Mesenchymal stem cell (in vitro differentiated cells and primary cell): ENCODE measurements around the gene TLK2.

Experiments used
- DNase-seq: peaks from one replicate; pipeline ENCODE4 v3.0.0-alpha.2; 2013
- H2AFZ ChIP-seq: one replicate; pipeline ENCODE4 v1.6.1; 2013; ENCODE audit warnings: low read depth, mild to moderate bottlenecking, control low read depth, inconsistent platforms, low read length, moderate library complexity
- H2AK5ac ChIP-seq: 2 replicates; pipeline ENCODE4 v1.6.1; 2013; ENCODE audit warnings: low read length, moderate library complexity, mild to moderate bottlenecking, inconsistent platforms; ENCODE audit not compliant: severe bottlenecking
- H2BK120ac ChIP-seq: one replicate; pipeline ENCODE4 v1.6.1; 2013; ENCODE audit warnings: low read depth, mild to moderate bottlenecking, inconsistent platforms, low read length, moderate library complexity
- H2BK12ac ChIP-seq, 2 experiments: one replicate each; pipeline ENCODE4 v1.6.1; 2013; ENCODE audit warnings: inconsistent platforms in 2 of 2, low read length in 2 of 2, mild to moderate bottlenecking in 2 of 2, moderate library complexity in 2 of 2, control low read depth in 1 of 2
- H2BK15ac ChIP-seq: one replicate; pipeline ENCODE4 v1.6.1; 2013; ENCODE audit warnings: mild to moderate bottlenecking, low read depth, inconsistent platforms; ENCODE audit not compliant: poor library complexity, severe bottlenecking
- H2BK5ac ChIP-seq: 2 replicates; pipeline ENCODE4 v1.6.1; 2013; ENCODE audit warnings: low read depth, mild to moderate bottlenecking, low read length, control low read depth, inconsistent platforms; ENCODE audit not compliant: poor library complexity, severe bottlenecking
- H3K14ac ChIP-seq, 2 experiments: one replicate each; pipeline ENCODE4 v1.6.1; 2013; ENCODE audit warnings: inconsistent platforms in 2 of 2, low read length in 2 of 2, control low read depth in 1 of 2, mild to moderate bottlenecking in 1 of 2, moderate library complexity in 1 of 2
- H3K18ac ChIP-seq, 2 experiments: one replicate each; pipeline ENCODE4 v1.6.1; 2013; ENCODE audit warnings: inconsistent platforms in 2 of 2, low read length in 2 of 2, control low read depth in 1 of 2, low read depth in 1 of 2, mild to moderate bottlenecking in 1 of 2
- H3K23ac ChIP-seq, 2 experiments: one replicate each; pipeline ENCODE4 v1.6.1; 2013; ENCODE audit warnings: inconsistent platforms in 2 of 2, low read length in 2 of 2, mild to moderate bottlenecking in 2 of 2, moderate library complexity in 2 of 2, control low read depth in 1 of 2
- H3K27ac ChIP-seq: 2 replicates; pipeline ENCODE4 v1.5.1; 2013; ENCODE audit warnings: mild to moderate bottlenecking, moderate library complexity, low read length, control low read depth, inconsistent platforms; ENCODE audit not compliant: poor library complexity, severe bottlenecking
- H3K27me3 ChIP-seq, 2 experiments: 2 replicates each; pipeline versions ENCODE4 v1.6.1 to v1.7.0; 2013; ENCODE audit warnings: low read length in 2 of 2, mild to moderate bottlenecking in 2 of 2, moderate library complexity in 2 of 2, control low read depth in 1 of 2, inconsistent platforms in 1 of 2; ENCODE audit not compliant: control insufficient read depth in 1 of 2, insufficient read depth in 1 of 2
- H3K36me3 ChIP-seq, 2 experiments: 2 replicates each; pipeline versions ENCODE4 v1.6.1 to v1.7.0; 2013; ENCODE audit warnings: low read length in 2 of 2, control low read depth in 1 of 2, inconsistent platforms in 1 of 2, low read depth in 1 of 2, mild to moderate bottlenecking in 1 of 2; ENCODE audit not compliant: insufficient read depth in 2 of 2, control insufficient read depth in 1 of 2
- H3K4ac ChIP-seq, 2 experiments: one replicate each; pipeline ENCODE4 v1.6.1; 2013; ENCODE audit warnings: inconsistent platforms in 2 of 2, low read length in 2 of 2, mild to moderate bottlenecking in 2 of 2, moderate library complexity in 2 of 2, control low read depth in 1 of 2, low read depth in 1 of 2
- H3K4me1 ChIP-seq: 2 replicates; pipeline ENCODE4 v1.6.1; 2013; ENCODE audit warnings: low read depth, low read length, control low read depth; ENCODE audit not compliant: control insufficient read depth, insufficient read depth
- H3K4me2 ChIP-seq: 2 replicates; pipeline ENCODE4 v1.6.1; 2013; ENCODE audit warnings: low read length, mild to moderate bottlenecking, inconsistent platforms; ENCODE audit not compliant: poor library complexity, severe bottlenecking
- H3K4me3 ChIP-seq, 2 experiments: 2 replicates each; pipeline versions ENCODE4 v1.5.1 to v1.7.0; 2013; ENCODE audit warnings: low read length in 2 of 2, mild to moderate bottlenecking in 2 of 2, control low read depth in 1 of 2, low read depth in 1 of 2; ENCODE audit not compliant: insufficient read depth in 1 of 2
- H3K79me1 ChIP-seq: replicated peaks from 2 replicates; pipeline ENCODE4 v1.6.1; 2013; ENCODE audit warnings: mild to moderate bottlenecking, control low read depth, low read length, inconsistent platforms; ENCODE audit not compliant: poor library complexity, severe bottlenecking
- H3K9ac ChIP-seq: 2 replicates; pipeline ENCODE4 v1.7.0; 2013; ENCODE audit warnings: mild to moderate bottlenecking, low read length, moderate library complexity
- H3K9me3 ChIP-seq: 2 replicates; pipeline ENCODE4 v1.7.0; 2013; ENCODE audit warnings: mild to moderate bottlenecking, low read length; ENCODE audit not compliant: control insufficient read depth
- H4K8ac ChIP-seq: one replicate; pipeline ENCODE4 v1.6.1; 2013; ENCODE audit warnings: inconsistent platforms, mild to moderate bottlenecking, low read length, moderate library complexity
- H4K91ac ChIP-seq: one replicate; pipeline ENCODE4 v1.6.1; 2013; ENCODE audit warnings: mild to moderate bottlenecking, low read length, inconsistent platforms
- WGBS: methylation state at CpG from one replicate; pipeline ENCODE4 v1.1.7; 2013; ENCODE audit warnings: mixed read lengths; 5-methylcytosine and 5-hydroxymethylcytosine counted together

The TLK2 gene

DNA sequence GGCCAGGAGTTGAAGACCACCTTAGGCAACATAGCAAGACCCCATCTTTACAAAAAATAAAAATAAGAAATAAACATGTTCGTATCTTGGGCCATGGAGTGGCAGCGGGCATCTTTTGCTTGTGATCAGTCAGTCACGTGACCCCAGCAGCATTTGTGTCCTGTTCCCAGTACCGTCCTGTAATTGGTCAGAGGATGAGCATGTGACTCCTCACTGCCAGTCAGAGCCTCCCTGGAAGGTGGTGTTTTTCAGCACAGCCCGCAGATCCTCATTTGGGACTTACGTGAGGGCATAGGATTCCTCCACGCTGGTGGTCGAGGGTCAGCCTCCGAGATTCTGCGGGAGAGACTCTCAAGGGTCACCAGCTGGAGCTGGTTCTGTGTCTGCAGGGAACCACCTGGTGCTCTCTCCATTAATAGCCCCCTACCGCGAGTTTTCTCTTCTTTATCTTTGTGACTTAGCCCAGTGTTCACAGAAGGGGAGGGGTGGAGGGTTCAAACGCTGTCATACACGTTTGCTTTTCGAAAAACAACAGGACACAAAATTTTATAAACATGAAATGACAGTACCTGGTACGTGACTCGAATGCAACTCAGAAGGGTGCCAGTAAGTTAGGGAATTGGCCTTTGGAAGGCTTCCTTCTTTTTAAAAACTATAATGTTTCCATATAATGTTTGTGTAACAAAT is 166.0 kb downstream of the TLK2 start:
- Histone ChIP-seq H2BK120ac (no peak overlapping the region), H3K27me3 (no peaks in the 10 kb centered on the region), H2AFZ (no peak overlapping the region), H2BK12ac (no peak overlapping the region), H3K79me1 (peaks cover 27% of the 10 kb centered on the region), H3K36me3 (peaks cover 19% of the 10 kb centered on the region in 2 experiments), H3K4ac (no peak overlapping the region), H3K23ac (no peak overlapping the region), H3K9ac (no peak overlapping the region), H2BK5ac (no peak overlapping the region), H3K4me3 (no peak overlapping the region), H4K8ac (no peak overlapping the region), H4K91ac (no peak overlapping the region), H3K27ac (no peak overlapping the region), H3K18ac (no peak overlapping the region), H2AK5ac (no peak overlapping the region), H3K9me3 (no peaks in the 10 kb centered on the region), H3K4me1 (peaks cover 10% of the 10 kb centered on the region), H3K4me2 (no peak overlapping the region), H2BK15ac (no peak overlapping the region), H3K14ac (no peak overlapping the region)
- 79% methylated on average over 13 of the region's 17 CpGs for WGBS
- DNase-seq = no peak

- Histone ChIP-seq H3K23ac (no peak overlapping the region), H3K27ac (no peak overlapping the region), H2AFZ (no peak overlapping the region), H3K79me1 (peaks cover 20% of the 10 kb centered on the region), H3K4me2 (no peak overlapping the region), H2AK5ac (no peak overlapping the region), H2BK120ac (no peak overlapping the region), H2BK15ac (peak overlapping the region; percentile 65), H3K18ac (peak overlapping the region in 1 of 2 experiments; percentile 14), H2BK12ac (no peak overlapping the region), H3K36me3 (peaks cover 18 to 19% of the 10 kb centered on the region in 2 experiments), H3K4me1 (peaks cover 22% of the 10 kb centered on the region), H3K4ac (no peak overlapping the region), H3K14ac (no peak overlapping the region), H3K4me3 (peak overlapping the region in 1 of 2 experiments; percentile 53), H3K9ac (peak overlapping the region; percentile 37), H4K91ac (no peak overlapping the region), H2BK5ac (no peak overlapping the region), H3K9me3 (no peaks in the 10 kb centered on the region), H3K27me3 (no peaks in the 10 kb centered on the region), H4K8ac (peak overlapping the region; percentile 27)
- no peak for DNase-seq
- 86% methylated on average over 15 of the region's 15 CpGs for WGBS
Measured at GRCh38 chr17:62648251-62648955, 169.8 kb downstream of the TLK2 start.

- Histone ChIP-seq H4K8ac (peak overlapping the region; percentile 55), H3K36me3 (peaks cover 18 to 19% of the 10 kb centered on the region in 2 experiments), H3K23ac (no peak overlapping the region), H3K27me3 (no peaks in the 10 kb centered on the region), H2BK12ac (no peak overlapping the region), H2BK15ac (no peak overlapping the region), H3K27ac (no peak overlapping the region), H3K4me3 (peak overlapping the region in 1 of 2 experiments; percentile 53), H3K79me1 (peaks cover 23% of the 10 kb centered on the region), H3K4ac (no peak overlapping the region), H3K9ac (peak overlapping the region; percentile 37), H2BK120ac (no peak overlapping the region), H3K14ac (no peak overlapping the region), H3K18ac (no peak overlapping the region), H3K9me3 (no peaks in the 10 kb centered on the region), H3K4me2 (no peak overlapping the region), H2AFZ (no peak overlapping the region), H3K4me1 (peaks cover 27% of the 10 kb centered on the region), H2BK5ac (no peak overlapping the region), H4K91ac (no peak overlapping the region), H2AK5ac (no peak overlapping the region)
- no peak for DNase-seq
- WGBS = 93% methylated on average over 6 of the region's 6 CpGs
Measured at GRCh38 chr17:62648956-62649294, 170.3 kb downstream of the TLK2 start.

GRCh38 chr17:62649570-62649969 is 170.9 kb downstream of the TLK2 start:
- Histone ChIP-seq H2BK15ac (no peak overlapping the region), H3K18ac (no peak overlapping the region), H3K9me3 (no peaks in the 10 kb centered on the region), H2BK12ac (no peak overlapping the region), H3K4ac (no peak overlapping the region), H2AFZ (no peak overlapping the region), H2AK5ac (no peak overlapping the region), H4K91ac (no peak overlapping the region), H3K4me2 (no peak overlapping the region), H3K27me3 (no peaks in the 10 kb centered on the region), H3K79me1 (peaks cover 22% of the 10 kb centered on the region), H3K9ac (no peak overlapping the region), H2BK5ac (no peak overlapping the region), H3K23ac (no peak overlapping the region), H4K8ac (no peak overlapping the region), H3K4me3 (no peak overlapping the region), H2BK120ac (no peak overlapping the region), H3K4me1 (peaks cover 33% of the 10 kb centered on the region), H3K14ac (no peak overlapping the region), H3K36me3 (peaks cover 16 to 20% of the 10 kb centered on the region in 2 experiments), H3K27ac (no peak overlapping the region)
- no peak for DNase-seq
- WGBS = 95% methylated on average over 5 of the region's 7 CpGs
